Measurements from ENCODE around the gene PPP1R7.

DNA sequence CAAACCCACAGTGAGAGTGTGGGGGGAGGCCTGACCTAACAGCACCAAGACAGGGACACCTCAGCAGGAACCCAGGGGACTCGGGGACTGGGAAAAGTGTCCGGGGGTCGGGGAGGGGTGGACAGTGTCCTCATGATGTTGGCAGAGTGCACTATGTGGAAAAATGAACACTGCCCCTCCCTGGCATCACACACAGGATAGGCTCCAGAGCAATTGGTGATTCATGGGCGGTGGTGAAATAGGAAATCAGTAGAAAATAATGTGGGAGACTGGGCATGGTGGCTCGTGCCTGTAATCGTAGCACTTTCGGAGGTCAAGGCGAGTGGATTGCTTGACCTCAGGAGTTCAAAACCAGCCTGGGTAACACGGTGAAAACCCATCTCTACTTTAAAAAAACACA, 34.6 kb downstream of the PPP1R7 start:
- TF ChIP-seq, protein P1, sequence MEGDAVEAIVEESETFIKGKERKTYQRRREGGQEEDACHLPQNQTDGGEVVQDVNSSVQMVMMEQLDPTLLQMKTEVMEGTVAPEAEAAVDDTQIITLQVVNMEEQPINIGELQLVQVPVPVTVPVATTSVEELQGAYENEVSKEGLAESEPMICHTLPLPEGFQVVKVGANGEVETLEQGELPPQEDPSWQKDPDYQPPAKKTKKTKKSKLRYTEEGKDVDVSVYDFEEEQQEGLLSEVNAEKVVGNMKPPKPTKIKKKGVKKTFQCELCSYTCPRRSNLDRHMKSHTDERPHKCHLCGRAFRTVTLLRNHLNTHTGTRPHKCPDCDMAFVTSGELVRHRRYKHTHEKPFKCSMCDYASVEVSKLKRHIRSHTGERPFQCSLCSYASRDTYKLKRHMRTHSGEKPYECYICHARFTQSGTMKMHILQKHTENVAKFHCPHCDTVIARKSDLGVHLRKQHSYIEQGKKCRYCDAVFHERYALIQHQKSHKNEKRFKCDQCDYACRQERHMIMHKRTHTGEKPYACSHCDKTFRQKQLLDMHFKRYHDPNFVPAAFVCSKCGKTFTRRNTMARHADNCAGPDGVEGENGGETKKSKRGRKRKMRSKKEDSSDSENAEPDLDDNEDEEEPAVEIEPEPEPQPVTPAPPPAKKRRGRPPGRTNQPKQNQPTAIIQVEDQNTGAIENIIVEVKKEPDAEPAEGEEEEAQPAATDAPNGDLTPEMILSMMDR (IDR thresholded peaks at IDR 0.05), result no peak
- no peak for TF ChIP-seq POLR2A (IDR thresholded peaks at IDR 0.05)
- TF ChIP-seq POLR2AphosphoS5 (IDR thresholded peaks at IDR 0.05; ENCODE audit: insufficient read depth in 1 of 2, low read depth in 1 of 2), result no peak

Measured in vagina (tissue), 2 donors.